HepG2 (cell line): ENCODE results near the gene MAPRE3. TPM values are rescaled to one million over a fixed set of nuclear protein-coding genes. Genes with fewer than 3 reads are reported as not detected.

Source experiments
- DR1 ChIP-seq: sonication (generic); formaldehyde crosslinking; IDR thresholded peaks from 2 replicates; pipeline ENCODE4 v1.8.0; 2021; ENCODE audit warnings: mild to moderate bottlenecking, missing genetic modification reagents, inconsistent platforms
- ELF1 ChIP-seq: sonication (generic); formaldehyde crosslinking; IDR thresholded peaks from 2 replicates; pipeline ENCODE4 v1.4.0; 2020; ENCODE audit warnings: missing genetic modification reagents
- ELF3 ChIP-seq: IDR thresholded peaks from 2 replicates; pipeline ENCODE4 v1.6.1; 2016; ENCODE audit warnings: missing genetic modification reagents, missing compliant biosample characterization
- FOXP1 ChIP-seq, 2 experiments: fragments of 450-650 bp in 1 of 2; IDR thresholded peaks; 2 replicates each; pipeline ENCODE4 v1.6.1; 2017 to 2018; ENCODE audit warnings: antibody characterized with exemption in 1 of 2
- HMGXB4 ChIP-seq, 2 experiments: sonication (generic) in 1 of 2; formaldehyde crosslinking in 1 of 2; IDR thresholded peaks; 2 replicates each; pipeline versions ENCODE4 v1.4.0 to v1.6.1; 2018 to 2020; ENCODE audit warnings: missing genetic modification reagents in 2 of 2, borderline replicate concordance in 1 of 2, low read depth in 1 of 2, mild to moderate bottlenecking in 1 of 2, missing biosample characterization in 1 of 2
- KDM3A ChIP-seq: IDR thresholded peaks from 2 replicates; pipeline ENCODE4 v1.6.1; 2018; ENCODE audit warnings: low read depth, missing compliant biosample characterization
- KLF11 ChIP-seq: IDR thresholded peaks from 2 replicates; pipeline ENCODE4 v1.6.1; 2016; ENCODE audit warnings: missing compliant biosample characterization
- MED1 ChIP-seq: sonication (generic); formaldehyde crosslinking; IDR thresholded peaks from 2 replicates; pipeline ENCODE4 v1.4.0; 2020; ENCODE audit warnings: missing genetic modification reagents
- MIER3 ChIP-seq: IDR thresholded peaks from 2 replicates; pipeline ENCODE4 v1.6.1; 2016; ENCODE audit warnings: missing compliant biosample characterization, borderline replicate concordance
- MIXL1 ChIP-seq: IDR thresholded peaks from 2 replicates; pipeline ENCODE4 v1.6.1; 2016
- MXD4 ChIP-seq: IDR thresholded peaks from 2 replicates; pipeline ENCODE4 v1.6.1; 2016; ENCODE audit warnings: mild to moderate bottlenecking, missing biosample characterization, missing genetic modification reagents
- PRDM15 ChIP-seq: sonication (generic); formaldehyde crosslinking; IDR thresholded peaks from 2 replicates; pipeline ENCODE4 v1.4.0; 2020; ENCODE audit warnings: missing genetic modification reagents
- RAD21 ChIP-seq: fragments of 450-650 bp; formaldehyde crosslinking; IDR thresholded peaks from 2 replicates; pipeline ENCODE4 v1.5.0; 2020; ENCODE audit warnings: mild to moderate bottlenecking
- SALL1 ChIP-seq: sonication (generic); formaldehyde crosslinking; IDR thresholded peaks from 2 replicates; pipeline ENCODE4 v1.8.0; 2022; ENCODE audit warnings: mild to moderate bottlenecking, missing genetic modification reagents
- SRSF4 ChIP-seq: fragments of 200-400 bp; formaldehyde crosslinking; IDR thresholded peaks from one replicate; pipeline ENCODE4 v1.6.1; 2018; ENCODE audit warnings: mild to moderate bottlenecking, low read depth, low read length, moderate library complexity; ENCODE audit not compliant: poor library complexity, severe bottlenecking
- TEAD3 ChIP-seq: optimal IDR thresholded peaks from 2 replicates; pipeline ENCODE3; 2016; ENCODE audit warnings: borderline replicate concordance
- TMF1 ChIP-seq: sonication (generic); formaldehyde crosslinking; IDR thresholded peaks from 2 replicates; pipeline ENCODE4 v1.8.1; 2022; ENCODE audit warnings: low read depth, missing genetic modification reagents
- ZNF124 ChIP-seq: sonication (generic); formaldehyde crosslinking; IDR thresholded peaks from 2 replicates; pipeline ENCODE4 v1.4.0; 2020; ENCODE audit warnings: missing genetic modification reagents
- ZNF138 ChIP-seq: sonication (generic); formaldehyde crosslinking; IDR thresholded peaks from 2 replicates; pipeline ENCODE4 v1.5.0; 2020; ENCODE audit warnings: mild to moderate bottlenecking, low read depth, missing genetic modification reagents
- ZNF607 ChIP-seq: sonication (generic); formaldehyde crosslinking; IDR thresholded peaks from 2 replicates; pipeline ENCODE4 v1.5.1; 2020; ENCODE audit warnings: missing genetic modification reagents, mild to moderate bottlenecking, borderline replicate concordance
- ZNF792 ChIP-seq: IDR thresholded peaks from 2 replicates; pipeline ENCODE4 v1.6.1; 2016
- polyA plus RNA-seq, 8 experiments: library from polyadenylated mRNA; depleted of rRNA in 3 of 8; stranded (reverse) in 7 of 8; unstranded in 1 of 8; fragments of >200 nt; fragmentation: Illumina TruSeq in 4 of 8; extraction: Trizol in 4 of 8; gene quantifications; 2 replicates each; pipeline versions ENCODE4 v1.2.1 to v1.2.3, GENCODE V29; 2011 to 2016; ENCODE audit warnings: low read depth in 4 of 8, missing spikeins in 1 of 8, mixed read lengths in 1 of 8; ENCODE audit not compliant: insufficient read depth in 1 of 8
- total RNA-seq, 5 experiments: library from RNA; depleted of rRNA; stranded (reverse); fragments of >200 nt; fragmentation: Illumina TruSeq; extraction: Trizol; gene quantifications; 2 replicates each; pipeline ENCODE4 v1.2.3, GENCODE V29; 2016; ENCODE audit warnings: low read depth in 1 of 5

Gene MAPRE3
- total and polyA plus RNA-seq, 2 of the 13 experiments (the other 11 are each of a cell fraction or from before 2014, with no cell fraction given): 0.31 to 0.91 TPM

- TF ChIP-seq MIER3: 0 out of 2 replicates have a peak, but pooled peaks have one; percentile 16
- 0 out of 2 replicates have a peak, but pooled peaks have one; percentile 8 for TF ChIP-seq FOXP1 (IDR thresholded peaks at IDR 0.05)
- peak; percentile 69 for TF ChIP-seq FOXP1 (CRISPR knock-in tag; IDR thresholded peaks at IDR 0.05)
- TF ChIP-seq PRDM15 (CRISPR knock-in tag): no peak
- no peak; the same call in 1 of the 2 replicates for TF ChIP-seq KLF11
- 0 out of 2 replicates have a peak, but pooled peaks have one; percentile 29 for TF ChIP-seq MED1 (CRISPR knock-in tag)
- TF ChIP-seq ZNF792 (CRISPR knock-in tag): 0 out of 2 replicates have a peak, but pooled peaks have one; percentile 30
- TF ChIP-seq MIXL1 (CRISPR knock-in tag): peak; percentile 62; the same call in 1 of the 2 replicates
- TF ChIP-seq SRSF4: no peak
- no peak for TF ChIP-seq SALL1 (CRISPR knock-in tag)
- 0 out of 2 replicates have a peak, but pooled peaks have one; percentile 26 for TF ChIP-seq KDM3A
- peak; percentile 66 for TF ChIP-seq TEAD3 (CRISPR knock-in tag)
- peak; percentile 97 for TF ChIP-seq ELF3 (CRISPR knock-in tag)
- 0 out of 2 replicates have a peak, but pooled peaks have one; percentile 18 for TF ChIP-seq ZNF124
- no peak for TF ChIP-seq RAD21 (CRISPR knock-in tag)
- TF ChIP-seq DR1 (CRISPR knock-in tag): no peak
- TF ChIP-seq ZNF607: no peak
- TF ChIP-seq TMF1: no peak
- TF ChIP-seq HMGXB4 (CRISPR knock-in tag; IDR thresholded peaks at IDR 0.05; ENCODE audit: borderline replicate concordance in 1 of 2, low read depth in 1 of 2): peak in 1 of 2 experiments; percentile 43; a peak in 1 of 4 replicates
- TF ChIP-seq ZNF138 (CRISPR knock-in tag): no peak
- TF ChIP-seq MXD4 (CRISPR knock-in tag): peak; percentile 48; the same call in 1 of the 2 replicates
- TF ChIP-seq ELF1 (CRISPR knock-in tag): peak; percentile 63
Measured at GRCh38 chr2:26982102-26982742, 11.8 kb downstream of the MAPRE3 start (continued).
